Progenitor cell of endocrine pancreas (in vitro differentiated cells): ENCODE measurements around the gene GRB10. TPM values are rescaled to one million over a fixed set of nuclear protein-coding genes. Genes with fewer than 3 reads are reported as not detected.

ENCODE experiments used
- DNase-seq: peaks from one replicate; pipeline ENCODE4 v3.0.0; 2021; ENCODE audit warnings: low spot score; ENCODE audit not compliant: unreplicated experiment
- H3K27ac Mint-ChIP-seq: 2 replicates; pipeline ENCODE4 v1.8.0; 2021; ENCODE audit warnings: mild to moderate bottlenecking, moderate library complexity, mixed read lengths
- H3K27me3 Mint-ChIP-seq: 2 replicates; pipeline ENCODE4 v1.8.0; 2021; ENCODE audit warnings: mixed read lengths
- H3K36me3 Mint-ChIP-seq: 2 replicates; pipeline ENCODE4 v1.8.0; 2022; ENCODE audit warnings: mixed read lengths; ENCODE audit not compliant: insufficient read depth
- H3K4me1 Mint-ChIP-seq: 2 replicates; pipeline ENCODE4 v1.8.0; 2021; ENCODE audit warnings: low read depth, mixed read lengths
- H3K4me3 Mint-ChIP-seq: 2 replicates; pipeline ENCODE4 v1.8.0; 2021; ENCODE audit warnings: low read depth, mild to moderate bottlenecking, moderate library complexity, mixed read lengths
- H3K9me3 Mint-ChIP-seq: 2 replicates; pipeline ENCODE4 v1.8.0; 2021; ENCODE audit warnings: low read depth, mixed read lengths
- total RNA-seq: library from RNA; stranded (reverse); gene quantifications from 2 replicates; pipeline ENCODE4 v1.2.1, GENCODE V29; 2021
- TF ChIP-seq, protein P1 (sequence below): fragments of 200-600 bp; sonication (generic); IDR thresholded peaks from one replicate; pipeline ENCODE4 v1.5.0; 2021; ENCODE audit warnings: antibody characterized with exemption, mild to moderate bottlenecking; ENCODE audit not compliant: unreplicated experiment

Gene GRB10
- total RNA-seq, 1 donor from 2014 or later = 58.4 TPM

DNA sequence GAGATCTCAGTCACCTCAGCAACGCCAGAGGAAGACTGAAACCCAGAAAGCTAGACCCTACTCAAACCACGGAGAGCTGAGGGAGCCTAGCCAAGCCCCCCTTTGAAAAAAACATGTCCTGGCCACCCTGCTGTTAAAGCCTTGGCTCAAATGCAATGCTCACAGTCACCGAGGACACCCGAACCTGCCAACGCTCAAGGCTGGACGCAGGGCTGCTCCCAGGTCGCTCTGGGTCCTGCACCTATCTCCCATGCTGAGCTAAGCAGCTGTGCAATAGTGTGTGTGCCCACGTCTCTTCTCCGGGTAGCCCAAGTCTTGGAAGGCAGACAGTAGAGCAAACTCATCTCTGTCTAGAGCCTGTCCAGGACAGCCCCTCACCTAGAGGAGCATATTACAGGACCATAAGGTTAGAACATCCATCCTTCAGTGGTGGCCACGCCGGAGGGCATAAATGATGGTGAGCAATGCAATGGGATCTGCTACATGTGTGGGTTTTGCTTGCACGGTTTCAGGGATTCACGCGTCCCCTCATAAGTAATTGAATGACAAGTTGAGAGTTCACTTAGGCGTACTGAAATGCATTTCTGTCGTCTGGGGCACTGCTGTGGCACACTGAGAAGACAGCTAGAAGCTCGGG, 123.2 kb downstream of the GRB10 start:
- no peaks in the 10 kb centered on the region for H3K4me1 Mint-ChIP-seq
- H3K27ac Mint-ChIP-seq = no peak overlapping the region
- no peak overlapping the region for H3K4me3 Mint-ChIP-seq
- no peaks in the 10 kb centered on the region for H3K9me3 Mint-ChIP-seq
- TF ChIP-seq, protein P1, sequence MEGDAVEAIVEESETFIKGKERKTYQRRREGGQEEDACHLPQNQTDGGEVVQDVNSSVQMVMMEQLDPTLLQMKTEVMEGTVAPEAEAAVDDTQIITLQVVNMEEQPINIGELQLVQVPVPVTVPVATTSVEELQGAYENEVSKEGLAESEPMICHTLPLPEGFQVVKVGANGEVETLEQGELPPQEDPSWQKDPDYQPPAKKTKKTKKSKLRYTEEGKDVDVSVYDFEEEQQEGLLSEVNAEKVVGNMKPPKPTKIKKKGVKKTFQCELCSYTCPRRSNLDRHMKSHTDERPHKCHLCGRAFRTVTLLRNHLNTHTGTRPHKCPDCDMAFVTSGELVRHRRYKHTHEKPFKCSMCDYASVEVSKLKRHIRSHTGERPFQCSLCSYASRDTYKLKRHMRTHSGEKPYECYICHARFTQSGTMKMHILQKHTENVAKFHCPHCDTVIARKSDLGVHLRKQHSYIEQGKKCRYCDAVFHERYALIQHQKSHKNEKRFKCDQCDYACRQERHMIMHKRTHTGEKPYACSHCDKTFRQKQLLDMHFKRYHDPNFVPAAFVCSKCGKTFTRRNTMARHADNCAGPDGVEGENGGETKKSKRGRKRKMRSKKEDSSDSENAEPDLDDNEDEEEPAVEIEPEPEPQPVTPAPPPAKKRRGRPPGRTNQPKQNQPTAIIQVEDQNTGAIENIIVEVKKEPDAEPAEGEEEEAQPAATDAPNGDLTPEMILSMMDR = no peak
- peaks cover 15% of the 10 kb centered on the region for H3K36me3 Mint-ChIP-seq
- H3K27me3 Mint-ChIP-seq = no peaks in the 10 kb centered on the region
- DNase-seq = no peak

DNA sequence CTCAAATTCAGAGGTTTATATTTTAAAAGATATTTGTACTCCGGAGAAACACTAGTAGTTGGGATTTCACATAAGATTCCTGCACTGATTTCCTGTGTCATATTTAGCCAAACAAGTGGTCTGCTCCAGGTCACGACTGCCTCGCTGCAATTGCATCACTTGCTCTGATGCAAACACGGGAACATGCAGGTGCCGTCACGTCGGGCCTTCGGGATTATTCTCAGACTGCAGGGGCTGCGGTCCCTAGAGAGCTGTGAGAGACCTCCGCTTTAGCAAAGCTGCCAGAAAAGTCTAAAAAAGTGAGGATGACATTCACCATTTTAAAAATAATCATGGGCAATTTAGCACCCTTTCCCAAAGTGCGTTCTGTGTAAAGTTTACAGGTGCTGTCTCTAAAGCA, 124.0 kb downstream of the GRB10 start:
- Mint-ChIP-seq H3K4me3 (no peak overlapping the region), H3K4me1 (no peaks in the 10 kb centered on the region), H3K27ac (no peak overlapping the region), H3K36me3 (peaks cover 15% of the 10 kb centered on the region), H3K27me3 (no peaks in the 10 kb centered on the region), H3K9me3 (no peaks in the 10 kb centered on the region)
- TF ChIP-seq, protein P1 = no peak
- DNase-seq = no peak

DNA sequence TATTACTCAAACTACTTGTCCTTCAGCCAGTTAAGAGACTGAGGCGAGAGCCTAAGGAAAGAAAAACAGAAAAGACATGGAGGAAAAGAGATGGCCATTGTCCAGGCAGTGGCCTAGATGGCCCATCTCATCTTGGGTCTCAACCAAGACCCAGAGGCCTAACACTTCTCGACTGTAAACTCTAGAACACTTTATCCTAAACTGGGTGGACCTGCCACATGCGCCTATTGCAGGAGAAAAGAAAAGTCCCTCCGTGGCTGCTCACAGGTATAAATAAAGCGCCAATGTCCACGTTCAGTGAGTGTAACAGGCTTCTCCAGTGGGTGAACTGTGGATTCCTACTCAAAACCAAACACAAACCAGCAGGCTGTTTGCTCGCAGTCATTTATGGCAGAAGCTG, 124.8 kb downstream of the GRB10 start:
- Mint-ChIP-seq H3K4me1 (no peaks in the 10 kb centered on the region), H3K27ac (no peak overlapping the region), H3K9me3 (no peaks in the 10 kb centered on the region), H3K36me3 (peaks cover 15% of the 10 kb centered on the region), H3K27me3 (no peaks in the 10 kb centered on the region), H3K4me3 (no peak overlapping the region)
- no peak for DNase-seq
- TF ChIP-seq, protein P1 = no peak

DNA sequence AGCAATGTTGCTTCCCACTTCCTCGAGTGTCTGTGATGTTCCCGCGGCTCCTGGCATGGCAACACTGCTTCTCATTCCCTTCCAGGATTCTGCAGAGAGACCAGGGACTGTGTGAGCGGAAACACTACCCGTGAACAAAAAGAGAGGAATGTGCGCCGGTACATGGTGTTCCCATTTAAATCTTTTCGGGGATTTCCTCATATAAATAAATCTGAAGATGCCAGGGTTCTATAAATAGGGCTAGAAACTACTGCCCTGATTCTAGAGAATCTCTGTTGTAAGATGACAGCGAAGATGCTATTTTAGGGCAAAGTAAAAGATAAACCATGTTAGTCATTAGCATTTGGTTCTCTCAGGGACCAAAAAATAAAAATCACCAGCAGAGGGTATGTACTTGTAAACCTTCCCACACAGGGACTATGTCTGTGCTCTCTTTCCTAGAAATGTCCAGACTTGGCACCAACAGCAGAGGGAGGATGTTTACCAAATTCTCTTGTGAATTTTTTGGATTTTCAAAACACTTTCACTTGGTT, 125.3 kb downstream of the GRB10 start:
- DNase-seq = no peak
- no peak overlapping the region for H3K27ac Mint-ChIP-seq
- no peaks in the 10 kb centered on the region for H3K9me3 Mint-ChIP-seq
- TF ChIP-seq, protein P1 = no peak
- peaks cover 15% of the 10 kb centered on the region for H3K36me3 Mint-ChIP-seq
- H3K27me3 Mint-ChIP-seq = no peaks in the 10 kb centered on the region
- no peaks in the 10 kb centered on the region for H3K4me1 Mint-ChIP-seq
- H3K4me3 Mint-ChIP-seq = no peak overlapping the region

DNA sequence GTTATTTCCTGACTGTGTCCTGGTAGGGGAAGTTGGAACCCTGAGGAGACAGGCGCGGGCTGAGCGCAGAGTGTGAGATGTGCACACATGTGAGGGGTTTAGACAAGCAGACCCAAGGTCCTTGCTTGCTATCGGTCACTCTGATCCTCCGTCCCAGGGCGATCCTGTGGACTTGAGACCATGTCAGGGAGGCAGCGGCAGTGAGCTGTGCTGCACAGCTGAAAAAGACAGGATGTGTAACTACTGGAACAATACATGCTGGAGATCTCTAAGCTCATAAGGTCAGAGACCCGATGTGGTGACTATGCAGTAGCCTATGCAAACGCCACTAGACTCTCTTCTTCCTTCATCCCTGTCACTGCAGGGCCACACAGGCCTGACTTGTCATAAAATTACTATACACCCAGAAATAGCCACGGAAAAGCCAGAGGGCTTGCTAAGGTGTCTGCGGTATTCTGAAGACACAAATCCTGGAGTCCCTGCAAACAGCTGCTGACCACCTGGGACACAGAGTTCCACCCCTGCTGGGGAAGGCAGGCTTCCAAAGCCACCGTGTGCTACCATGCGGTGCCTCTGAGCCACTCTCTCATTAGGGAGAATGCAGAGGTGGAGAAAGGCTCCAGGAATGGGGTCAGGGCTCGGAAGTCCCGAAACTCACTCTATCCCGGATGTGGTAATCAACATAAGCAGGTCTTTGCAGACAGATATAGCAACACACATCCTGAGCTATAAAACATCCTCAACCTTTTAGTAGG, 126.4 kb downstream of the GRB10 start:
- H3K27me3 Mint-ChIP-seq = no peaks in the 10 kb centered on the region
- TF ChIP-seq, protein P1 = no peak
- H3K4me1 Mint-ChIP-seq = no peaks in the 10 kb centered on the region
- no peak overlapping the region for H3K4me3 Mint-ChIP-seq
- DNase-seq = no peak
- H3K36me3 Mint-ChIP-seq = peaks cover 15% of the 10 kb centered on the region
- no peaks in the 10 kb centered on the region for H3K9me3 Mint-ChIP-seq
- H3K27ac Mint-ChIP-seq = no peak overlapping the region
